Measurements from ENCODE around the gene KCTD20.

The KCTD20 gene

DNA sequence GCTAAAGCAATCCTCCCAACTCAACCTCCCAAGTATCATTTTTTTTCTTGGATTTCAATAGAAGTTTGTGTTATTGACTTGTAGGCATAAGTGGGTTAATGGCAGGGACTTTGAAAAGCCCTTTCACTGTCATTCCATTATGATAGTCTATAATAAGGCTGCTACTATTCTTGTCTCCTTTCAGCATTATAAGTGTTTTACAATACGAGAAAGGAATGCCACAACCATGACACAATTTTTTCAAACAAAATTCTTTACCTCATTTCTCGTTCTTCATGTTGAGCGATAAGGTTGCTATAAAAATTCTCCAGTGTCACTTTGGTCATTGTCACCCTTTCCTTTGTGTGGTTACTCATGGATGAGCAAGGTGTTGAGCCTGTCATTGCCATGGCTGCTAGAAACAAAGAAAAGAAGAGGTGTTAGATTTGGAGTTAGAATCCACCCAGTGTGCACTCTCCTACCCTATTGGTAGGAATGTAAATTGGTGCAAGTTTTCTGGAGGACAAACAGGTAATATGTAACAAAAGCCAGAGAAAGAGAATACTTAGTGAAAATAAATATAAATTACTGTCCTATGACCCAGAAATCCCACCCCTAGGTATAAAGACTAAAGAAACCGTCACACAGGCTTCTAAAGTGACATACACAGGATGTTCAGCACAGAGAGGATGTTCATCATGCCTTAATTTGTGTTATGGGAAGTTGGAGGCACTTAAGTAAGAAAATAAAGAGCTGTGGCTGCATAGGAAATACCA, 97.2 kb downstream of the KCTD20 start:
- no peak for DNase-seq
